Midbrain (tissue), 1 donor: ENCODE data around the gene AUP1.

Source experiments
- DNase-seq: peaks from one replicate; lab custom pipeline; 2025; lab: John Stamatoyannopoulos, UW

AUP1 gene

DNA sequence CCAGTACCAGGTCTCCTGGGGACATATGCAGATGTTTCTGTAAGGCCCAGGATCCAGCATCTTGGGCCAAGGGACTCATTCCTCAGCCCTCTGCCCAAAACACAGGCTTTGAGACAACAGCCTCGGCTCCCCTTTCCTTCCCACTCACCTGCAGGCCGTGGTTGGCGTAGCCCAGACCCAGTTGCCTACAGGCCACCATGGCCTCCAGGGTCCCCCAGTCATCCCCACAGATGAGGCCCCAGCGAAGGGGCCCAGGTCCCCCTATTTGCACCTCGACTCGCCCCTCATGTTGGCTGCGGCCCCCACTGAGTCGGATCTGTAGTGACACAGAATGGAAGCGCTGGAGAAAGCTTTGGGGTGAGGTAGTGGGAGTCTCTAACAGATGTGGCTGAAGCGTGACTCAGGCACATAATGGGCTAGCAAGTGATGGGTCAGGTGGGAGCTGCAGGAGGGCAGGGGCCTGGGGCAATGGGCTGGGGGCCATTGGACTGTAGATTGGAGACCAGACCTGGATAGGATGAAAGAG, 6.0 kb upstream of the AUP1 start:
- DNase-seq, result no peak

DNA sequence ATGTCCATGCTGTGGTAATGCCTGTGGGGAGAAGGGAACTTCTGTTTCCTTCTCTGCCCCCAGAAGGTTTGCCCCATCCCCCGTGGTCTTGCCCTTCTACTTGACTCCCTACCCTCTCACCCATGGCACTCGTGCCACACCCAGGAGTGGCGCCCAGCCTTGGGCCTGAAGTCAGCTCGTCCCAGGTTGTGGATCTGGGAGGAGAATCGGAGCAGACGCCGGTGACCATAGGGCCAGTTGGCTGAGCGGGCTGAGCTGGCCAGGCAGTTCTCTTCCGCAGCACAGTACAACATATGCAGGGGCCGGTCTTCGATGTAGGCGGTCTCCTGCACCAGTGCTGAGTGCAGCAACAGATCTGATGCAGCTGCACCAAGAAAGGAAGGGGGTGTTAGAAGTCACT, 4.9 kb upstream of the AUP1 start:
- DNase-seq, result no peak

DNA sequence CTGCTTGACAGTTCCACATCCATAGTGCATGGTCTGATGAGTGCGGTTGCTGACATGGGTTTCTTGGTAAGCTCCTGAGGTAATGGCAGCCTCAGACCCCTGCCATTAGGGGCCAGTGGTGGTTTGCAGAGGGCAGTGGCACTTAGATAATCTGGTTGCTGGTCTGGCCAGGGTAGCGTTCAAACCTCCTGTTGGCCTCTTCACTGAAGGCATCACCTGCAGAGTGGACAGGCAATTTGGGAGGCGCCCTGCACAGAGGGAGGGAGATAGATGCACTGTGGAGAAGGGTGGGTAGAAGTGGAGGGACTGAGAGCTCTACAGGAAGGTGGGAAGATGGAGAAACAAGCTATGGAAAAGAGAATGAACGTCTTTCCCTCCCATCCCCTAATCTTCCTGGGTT, 4.0 kb upstream of the AUP1 start:
- no peak for DNase-seq

DNA sequence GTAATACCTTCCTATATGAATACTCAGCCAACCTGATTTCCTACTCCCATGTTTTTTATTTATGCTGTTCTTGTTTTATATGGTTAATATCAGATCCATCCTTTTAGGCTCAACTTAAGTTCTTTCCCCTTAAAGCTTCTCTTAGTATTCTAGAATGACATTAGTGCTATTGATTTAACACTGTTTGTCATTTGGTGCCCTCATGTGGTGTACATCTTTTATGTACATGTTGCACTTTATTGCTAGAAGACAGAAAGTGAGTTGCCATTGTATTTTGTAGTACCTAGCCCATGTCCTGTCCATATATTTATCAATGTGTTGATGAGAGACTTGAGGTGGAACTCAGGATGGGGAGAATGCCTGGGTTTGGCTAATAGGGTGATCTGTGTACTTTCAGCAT, 2.7 kb upstream of the AUP1 start:
- DNase-seq, result no peak

DNA sequence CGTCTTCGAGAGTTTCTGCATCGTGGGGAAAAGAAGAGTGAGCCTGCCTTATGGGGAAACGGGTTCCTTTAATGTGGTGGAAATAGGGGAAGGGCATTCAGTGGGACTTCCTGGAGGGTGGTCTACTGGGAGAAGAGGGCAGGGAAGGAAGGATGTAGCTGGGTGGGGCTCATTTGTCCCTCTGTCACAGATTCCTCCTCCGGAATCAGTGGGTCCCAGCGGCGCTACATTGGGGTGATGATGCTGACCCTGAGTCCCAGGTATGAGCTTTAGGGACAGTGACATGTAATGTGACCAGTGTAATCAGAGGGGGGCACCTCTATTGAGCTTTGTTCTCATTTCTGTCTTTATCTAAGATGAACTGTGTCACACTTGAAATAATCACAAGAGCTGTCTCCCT, 2.2 kb upstream of the AUP1 start:
- DNase-seq, result no peak

DNA sequence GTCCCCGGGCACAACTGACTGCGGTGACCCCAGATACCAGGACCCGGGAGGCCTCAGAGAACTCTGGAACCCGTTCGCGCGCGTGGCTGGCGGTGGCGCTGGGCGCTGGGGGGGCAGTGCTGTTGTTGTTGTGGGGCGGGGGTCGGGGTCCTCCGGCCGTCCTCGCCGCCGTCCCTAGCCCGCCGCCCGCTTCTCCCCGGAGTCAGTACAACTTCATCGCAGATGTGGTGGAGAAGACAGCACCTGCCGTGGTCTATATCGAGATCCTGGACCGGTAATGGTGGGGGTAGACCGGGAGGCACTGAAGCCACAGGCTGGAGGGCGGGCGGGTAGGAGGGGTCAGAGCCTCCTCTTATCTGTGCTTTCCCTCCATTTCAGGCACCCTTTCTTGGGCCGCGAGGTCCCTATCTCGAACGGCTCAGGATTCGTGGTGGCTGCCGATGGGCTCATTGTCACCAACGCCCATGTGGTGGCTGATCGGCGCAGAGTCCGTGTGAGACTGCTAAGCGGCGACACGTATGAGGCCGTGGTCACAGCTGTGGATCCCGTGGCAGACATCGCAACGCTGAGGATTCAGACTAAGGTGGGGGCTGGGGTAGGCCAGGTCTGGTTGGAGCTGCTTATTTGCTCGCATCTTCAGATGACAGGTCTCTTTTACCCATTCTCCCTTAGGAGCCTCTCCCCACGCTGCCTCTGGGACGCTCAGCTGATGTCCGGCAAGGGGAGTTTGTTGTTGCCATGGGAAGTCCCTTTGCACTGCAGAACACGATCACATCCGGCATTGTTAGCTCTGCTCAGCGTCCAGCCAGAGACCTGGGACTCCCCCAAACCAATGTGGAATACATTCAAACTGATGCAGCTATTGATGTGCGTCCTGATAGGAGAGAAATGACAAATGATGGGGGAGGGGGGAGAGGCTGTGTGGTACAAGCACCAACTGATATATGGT, 1.0 kb upstream of the AUP1 start:
- DNase-seq, result no peak

DNA sequence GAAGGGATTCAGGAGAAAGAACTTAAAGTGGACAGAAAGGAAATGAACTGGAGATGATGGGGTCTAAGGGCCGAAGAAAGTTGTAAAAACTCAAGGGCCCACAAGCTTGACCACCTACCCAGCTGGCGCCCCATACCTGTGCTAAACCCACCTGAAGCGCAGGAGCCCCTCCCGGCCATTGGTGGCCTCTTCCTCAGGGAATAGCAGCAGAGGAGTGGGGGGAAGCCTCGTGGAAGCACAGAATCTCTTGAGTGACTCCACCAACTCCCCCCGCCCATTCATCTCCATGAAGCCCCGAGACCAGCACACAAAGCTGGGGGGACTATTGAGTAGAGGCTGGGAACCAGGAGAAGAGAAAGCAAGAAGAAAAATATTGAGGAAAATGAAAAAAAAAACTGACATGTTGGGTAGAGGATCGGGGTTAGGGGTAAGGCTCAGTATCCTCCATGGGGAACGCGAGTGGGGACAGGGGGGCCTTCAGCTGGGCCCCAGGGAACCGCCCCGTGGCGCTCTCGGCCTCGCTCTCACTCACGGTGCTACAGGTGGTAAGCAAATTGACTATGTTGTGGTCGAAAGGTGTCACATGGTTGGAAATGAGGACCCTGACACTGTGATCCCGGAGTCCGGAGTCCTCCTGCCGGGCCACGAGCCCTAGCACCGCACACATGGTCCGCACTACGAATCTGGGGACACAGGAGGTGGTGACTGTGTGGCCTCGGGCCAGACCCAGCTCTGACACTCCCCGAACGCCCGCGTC, 728 bp downstream of the AUP1 start:
- no peak for DNase-seq

DNA sequence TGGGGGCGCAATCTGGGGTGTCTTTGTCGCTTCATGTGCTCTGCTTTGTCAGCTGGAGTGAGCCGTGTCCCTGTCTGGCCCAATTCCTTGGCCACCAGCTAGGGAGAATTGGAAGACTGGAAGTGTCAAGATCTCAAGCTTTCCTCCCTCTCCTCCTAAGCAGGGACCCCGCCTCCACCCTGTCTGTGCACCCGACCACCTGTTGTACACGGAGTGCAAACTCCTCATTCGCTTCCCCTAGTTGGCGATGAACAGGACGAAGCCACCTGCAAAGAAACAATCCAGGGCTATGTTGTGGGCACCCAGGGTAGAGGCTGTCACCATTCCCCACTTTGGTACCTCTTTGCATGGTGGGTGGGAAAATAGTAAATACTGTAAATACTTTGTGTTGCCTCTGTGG, 1.8 kb downstream of the AUP1 start:
- DNase-seq, result no peak

DNA sequence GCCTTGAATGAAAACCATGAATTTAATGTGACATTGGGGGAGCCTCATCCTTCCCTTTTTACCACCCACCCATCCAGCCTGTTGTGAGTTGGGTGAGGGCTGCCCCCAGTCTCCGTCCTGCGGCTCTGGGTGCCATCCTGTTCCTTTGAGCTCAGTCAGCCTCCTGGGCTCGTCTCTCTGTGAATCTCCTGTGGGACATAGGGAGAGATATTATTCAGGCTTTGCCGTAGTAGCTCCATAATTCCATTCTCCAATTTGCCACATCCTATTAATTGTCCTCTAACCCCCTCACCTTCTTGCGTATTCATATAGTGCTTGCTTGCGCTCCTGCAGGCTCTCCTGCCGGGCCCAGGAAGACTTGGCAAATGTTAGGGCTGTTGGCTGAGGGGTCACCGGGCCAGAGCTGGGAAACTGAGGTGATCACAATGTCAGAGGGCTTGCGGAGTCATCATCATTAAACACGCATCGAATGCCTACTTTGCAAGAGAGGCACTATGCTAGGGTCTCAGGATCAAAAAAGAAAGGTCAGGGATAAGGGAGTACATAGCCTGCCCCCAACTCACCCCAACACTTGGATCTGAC, 2.8 kb downstream of the AUP1 start:
- DNase-seq, result no peak

DNA sequence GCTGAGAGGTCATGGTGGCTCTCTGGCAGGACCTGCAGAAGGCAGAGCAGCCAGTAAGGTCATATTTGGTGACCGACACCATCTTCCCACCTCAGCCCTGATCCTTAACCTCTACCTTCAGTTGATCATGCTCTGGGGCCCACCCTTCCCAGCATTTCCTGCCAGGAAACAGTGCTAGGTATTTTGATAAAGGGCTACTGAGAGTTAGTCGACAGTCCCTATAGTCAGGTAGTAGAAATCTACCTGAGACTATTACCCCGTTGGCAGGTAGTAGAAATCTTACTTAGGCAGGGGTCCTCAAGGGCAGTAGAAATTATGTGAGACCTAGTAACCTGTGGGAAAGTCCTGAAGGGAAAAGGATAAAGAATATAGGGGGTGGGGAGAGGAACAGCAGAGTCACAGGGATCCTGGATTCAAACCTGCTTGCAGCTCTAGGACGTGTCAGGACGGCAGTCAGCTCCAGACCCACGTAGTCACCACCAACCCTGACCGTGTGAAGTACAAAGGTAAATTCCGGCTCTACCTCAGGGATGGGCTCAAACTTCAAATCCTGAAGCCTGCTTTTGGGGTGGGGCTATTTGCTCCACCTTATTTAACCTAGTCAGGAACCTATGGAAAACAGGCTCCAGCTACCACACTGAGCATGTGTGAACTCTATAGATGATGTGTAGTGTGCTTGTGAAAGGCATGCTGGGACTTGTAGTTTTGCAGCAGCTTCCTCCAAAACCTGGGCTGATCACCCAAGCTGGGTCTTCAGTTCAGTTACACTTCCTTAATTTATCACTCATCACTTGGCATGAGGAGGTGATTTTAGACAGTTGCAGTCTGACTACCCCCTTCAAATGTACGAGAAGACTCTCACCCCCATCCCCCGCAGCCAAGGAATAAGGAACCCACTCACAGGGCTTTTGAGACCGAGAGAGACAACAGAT, 3.5 kb downstream of the AUP1 start, which contains the start of gene DQX1:
DQX1 (minus strand) TSS at position 515 of the 932 bp plus-strand sequence; CDS start at position 13, 502 bp downstream.
- DNase-seq, result no peak

DNA sequence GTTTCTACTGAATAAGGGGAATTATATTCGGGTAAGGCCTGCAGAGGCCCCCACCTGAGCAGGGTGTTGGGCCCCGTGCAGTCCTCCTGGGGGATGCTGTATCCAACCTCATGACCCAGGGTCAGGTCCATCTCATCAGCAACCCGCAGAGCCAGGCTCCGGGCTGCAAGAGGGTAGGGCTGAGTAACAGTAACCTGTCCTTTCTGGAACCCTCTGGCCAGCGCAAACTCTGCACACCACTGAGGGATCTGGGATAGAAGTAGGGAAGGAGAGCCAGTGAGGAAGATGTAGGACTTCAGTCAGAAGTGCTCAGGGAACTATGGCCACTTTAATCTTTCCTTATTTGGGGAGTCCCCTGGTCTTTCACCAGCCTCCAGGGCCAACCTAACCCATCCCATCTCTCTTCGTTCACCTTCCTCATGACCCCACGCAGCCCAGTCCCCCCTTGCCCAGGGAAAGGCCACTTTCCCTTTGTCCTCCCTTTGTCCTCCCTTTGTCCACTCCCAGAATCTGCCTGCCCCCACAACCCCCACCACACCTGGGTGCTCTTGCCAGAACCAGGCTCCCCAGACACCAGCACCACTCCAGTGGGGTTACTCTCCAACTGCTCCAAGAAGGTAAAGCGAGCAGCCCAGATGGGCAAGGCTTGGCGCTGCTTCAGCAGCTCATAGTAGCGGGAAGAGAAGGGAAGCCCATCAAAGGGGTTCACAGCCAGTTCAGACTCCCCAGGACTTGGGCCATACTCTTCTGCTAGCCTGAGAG, 4.4 kb downstream of the AUP1 start:
- no peak for DNase-seq

DNA sequence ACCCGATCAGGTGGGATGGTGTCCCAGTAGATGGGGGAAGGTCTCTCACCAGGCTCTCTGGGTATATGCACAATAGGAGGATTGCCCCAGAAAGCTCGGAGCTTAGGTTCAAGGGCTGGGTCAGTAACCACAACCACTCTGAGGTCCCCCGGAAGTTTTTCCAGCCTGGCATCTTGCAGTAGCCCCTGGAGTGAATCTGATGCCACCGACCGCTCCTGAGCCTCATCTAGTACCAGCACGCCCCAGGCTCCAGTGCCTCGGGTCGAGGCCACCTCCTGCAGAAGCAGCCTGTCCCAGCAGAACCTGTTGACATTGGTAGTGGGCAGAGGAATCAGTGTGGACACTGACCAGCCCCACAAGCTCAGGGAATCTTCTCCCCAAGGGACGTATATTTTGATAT, 5.5 kb downstream of the AUP1 start:
- DNase-seq, result no peak

DNA sequence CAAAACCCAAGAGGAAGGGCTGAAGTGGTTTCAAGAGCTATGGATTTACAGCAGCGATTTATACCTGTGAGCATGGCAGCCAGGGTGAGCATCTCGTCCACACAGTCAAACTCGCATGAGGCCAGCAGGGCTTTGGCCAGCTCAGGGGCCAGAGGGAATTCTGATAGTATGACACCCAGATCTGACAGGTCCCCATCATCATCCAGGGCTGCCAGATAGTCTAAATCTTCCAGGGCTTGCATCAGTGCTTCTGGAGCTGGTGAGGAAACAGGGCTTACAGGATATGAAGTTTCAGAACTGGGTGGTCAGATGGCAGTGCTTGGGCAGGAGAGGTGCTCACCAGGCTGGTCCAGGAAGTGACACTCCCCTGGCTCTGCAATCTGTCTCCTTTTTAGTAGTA, 7.0 kb downstream of the AUP1 start:
- no peak for DNase-seq

DNA sequence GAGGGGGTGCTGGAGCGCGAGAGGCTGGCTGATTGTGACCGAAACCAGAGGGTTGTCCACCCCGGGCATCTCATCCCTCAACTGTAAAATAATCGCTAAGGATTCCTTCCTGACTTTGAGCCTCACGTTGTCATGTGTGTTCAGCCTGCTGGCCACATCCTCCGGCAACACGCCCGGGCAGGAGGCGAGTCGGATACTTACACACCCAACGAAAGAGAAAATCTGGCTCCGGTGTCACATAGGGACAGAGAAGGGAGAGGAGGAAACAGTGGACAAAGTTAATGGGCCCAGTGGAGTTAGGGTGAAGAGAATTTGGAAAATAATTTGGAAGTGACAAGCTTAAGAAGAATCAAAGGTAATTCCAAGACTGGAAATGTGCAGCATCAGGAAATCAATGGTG, 12.9 kb downstream of the AUP1 start:
- no peak for DNase-seq

DNA sequence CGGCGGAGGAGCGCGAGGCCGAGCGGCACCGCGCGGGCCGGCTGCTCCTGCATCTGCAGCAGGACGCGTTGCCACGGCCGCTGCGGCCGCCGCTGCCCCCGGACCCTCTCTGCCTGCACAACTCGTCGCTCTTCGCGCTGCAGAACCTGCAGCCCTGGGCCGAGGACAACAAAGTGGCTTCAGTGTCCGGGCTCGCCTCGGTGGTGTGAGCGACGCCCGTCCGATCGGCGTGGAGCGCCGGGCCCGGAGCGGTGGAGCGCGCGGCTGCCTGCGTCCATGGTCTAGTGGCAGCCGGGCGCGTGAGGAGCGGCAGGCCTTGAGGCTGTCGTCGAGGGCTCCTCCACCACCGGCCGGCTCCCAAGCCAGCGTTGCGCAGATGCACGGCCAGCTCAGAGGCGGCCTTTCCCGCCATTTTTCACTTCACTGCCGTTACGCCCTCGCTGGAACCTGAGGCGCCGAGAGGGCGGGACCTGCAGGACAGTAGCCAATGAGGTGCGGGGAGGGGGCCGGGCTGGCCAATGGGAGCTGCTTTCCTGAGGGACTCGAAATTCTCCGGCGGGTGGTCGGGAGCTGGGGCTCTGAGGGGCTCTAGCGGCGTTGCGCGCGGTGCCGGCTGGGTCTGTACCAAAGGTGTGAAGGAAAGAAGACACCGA, 13.4 kb downstream of the AUP1 start:
- peak; percentile 10 for DNase-seq

DNA sequence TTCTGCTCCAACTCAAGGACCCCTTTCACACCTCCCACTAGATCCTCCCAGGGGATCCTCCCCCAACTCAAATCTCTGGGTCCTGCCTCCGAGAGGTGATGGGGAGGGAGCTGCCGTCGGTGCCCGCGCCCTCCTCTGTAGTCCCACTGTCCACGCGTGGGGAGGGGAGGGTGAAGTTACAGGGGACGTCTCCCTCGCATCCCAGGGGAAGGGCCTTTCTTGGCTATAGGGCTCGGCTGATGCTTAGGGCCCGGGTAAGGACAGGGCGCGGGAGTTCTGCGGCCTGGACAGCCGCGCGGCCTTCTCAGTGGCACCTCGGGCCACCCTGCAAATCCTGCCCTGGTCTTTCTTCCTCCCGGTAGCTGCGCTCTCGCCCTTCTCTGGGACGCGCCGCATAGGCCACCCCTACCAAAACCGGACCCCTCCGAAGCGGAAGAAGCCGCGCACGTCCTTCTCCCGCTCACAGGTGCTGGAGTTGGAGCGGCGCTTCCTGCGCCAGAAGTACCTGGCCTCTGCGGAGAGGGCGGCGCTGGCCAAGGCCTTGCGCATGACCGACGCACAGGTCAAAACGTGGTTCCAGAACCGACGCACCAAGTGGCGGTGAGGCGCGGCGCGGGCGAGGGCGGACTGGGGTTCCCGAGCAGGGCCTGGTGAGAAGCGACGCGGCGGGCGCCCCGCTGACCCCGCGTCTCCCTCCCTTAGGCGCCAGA, 14.1 kb downstream of the AUP1 start:
- DNase-seq, result no peak

DNA sequence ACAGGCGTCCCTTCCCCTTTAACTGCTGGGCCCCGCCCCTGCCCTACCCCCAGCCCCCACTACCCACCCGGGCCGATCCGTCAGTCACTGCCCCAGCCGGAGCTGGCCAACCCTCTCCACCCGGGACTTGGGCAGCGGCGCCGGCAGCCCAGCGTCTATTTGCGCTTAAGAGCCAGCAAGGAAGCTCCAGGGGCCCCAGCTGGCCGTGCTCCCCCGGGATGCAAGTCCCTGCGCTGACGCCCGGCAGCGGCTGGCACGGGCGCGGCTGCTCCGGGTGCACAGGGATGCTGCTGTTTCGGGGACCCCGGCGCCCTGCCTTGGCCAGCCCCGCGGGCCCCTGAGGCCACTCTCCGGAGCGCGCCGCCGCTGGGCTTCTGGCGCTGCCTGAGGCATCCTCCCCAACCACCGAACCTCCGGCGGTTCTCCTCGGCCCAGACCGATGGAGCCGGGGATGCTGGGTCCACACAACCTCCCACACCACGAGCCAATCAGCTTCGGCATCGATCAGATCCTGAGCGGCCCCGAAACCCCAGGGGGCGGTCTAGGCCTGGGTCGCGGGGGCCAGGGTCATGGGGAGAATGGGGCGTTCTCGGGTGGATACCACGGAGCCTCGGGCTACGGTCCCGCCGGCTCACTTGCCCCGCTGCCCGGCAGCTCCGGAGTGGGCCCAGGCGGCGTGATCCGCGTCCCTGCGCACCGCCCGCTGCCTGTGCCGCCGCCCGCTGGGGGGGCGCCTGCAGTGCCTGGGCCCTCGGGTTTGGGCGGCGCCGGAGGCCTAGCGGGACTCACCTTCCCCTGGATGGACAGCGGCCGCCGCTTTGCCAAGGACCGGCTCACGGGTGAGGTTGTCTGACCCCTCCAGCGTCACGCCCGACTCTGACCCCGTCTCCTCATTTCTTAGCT, 14.9 kb downstream of the AUP1 start, which contains the start of gene TLX2:
TLX2 (plus strand) TSS at position 83 of the 903 bp plus-strand sequence; CDS start at position 440, 357 bp downstream.
- DNase-seq, result no peak
